ENCODE results near the gene MARCHF10.
"Not testable (repeated sequence)": the region's sequence is repeated elsewhere in the genome, so short reads cannot be mapped to it uniquely, and the experiment has no call there.

The MARCHF10 gene

GRCh38 chr17:62793919-62794665, 14.0 kb downstream of the MARCHF10 start:
- no peak for DNase-seq (ENCODE audit: low spot score)
- TF ChIP-seq CTCF (IDR thresholded peaks at IDR 0.05), result no peak
- H3K4me3 ChIP-seq, result no peak overlapping the region

DNA sequence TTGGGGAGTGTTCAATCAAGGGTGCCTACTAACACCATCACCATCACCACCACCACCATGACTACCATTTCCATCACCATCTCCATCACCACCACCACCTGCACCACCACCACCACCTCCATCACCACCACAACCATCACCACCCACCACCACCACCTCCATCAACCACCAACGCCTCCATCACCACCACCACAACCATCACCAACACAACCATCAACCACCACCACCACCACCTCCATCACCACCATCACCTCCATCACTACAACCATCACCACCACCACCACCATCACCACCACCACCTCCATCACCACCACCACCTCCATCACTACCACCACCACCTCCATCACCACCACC, 15.7 kb downstream of the MARCHF10 start:
- Histone ChIP-seq H3K27ac (no peak overlapping the region), H3K4me3 (no peak overlapping the region)
- no peak for DNase-seq (ENCODE audit: low spot score)
- TF ChIP-seq CTCF (IDR thresholded peaks at IDR 0.05), result no peak

More at GRCh38 chr17:62793919-62794665, 14.0 kb downstream of the MARCHF10 start:
- H3K27ac ChIP-seq, result no peak overlapping the region

DNA sequence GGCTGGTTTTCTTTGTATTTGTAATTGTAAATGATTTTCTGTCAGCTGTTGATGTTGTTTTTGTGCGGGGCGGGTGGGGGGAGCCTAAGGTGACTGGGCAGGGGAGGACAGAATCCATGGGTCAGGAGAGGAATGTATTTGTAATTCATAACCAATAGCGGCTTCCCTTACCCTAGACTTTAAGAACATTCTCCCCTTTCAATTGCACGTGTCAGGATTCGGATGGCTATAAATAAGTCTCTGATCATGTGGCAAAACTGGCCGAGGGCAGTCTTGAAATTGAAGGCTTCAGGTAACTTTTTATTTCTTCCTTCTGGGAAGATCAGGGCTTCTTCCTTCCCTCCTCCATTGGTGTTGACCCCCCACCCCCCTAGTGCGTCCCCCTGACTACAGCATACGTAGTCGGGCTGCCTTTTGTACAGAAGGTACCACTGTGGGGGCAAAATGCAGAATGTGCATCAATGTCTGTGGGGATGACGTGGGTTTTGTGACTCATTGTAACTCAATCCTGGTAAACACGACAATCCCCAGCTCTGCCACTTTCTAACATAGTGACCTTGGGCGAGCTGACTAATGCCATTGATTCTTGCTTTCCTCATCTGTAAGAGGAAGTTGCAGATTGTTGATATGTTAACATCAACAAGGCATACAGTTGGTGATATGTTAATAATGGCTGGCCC, 16.2 kb downstream of the MARCHF10 start:
- Histone ChIP-seq H3K4me3 (no peak overlapping the region), H3K27ac (no peak overlapping the region)
- TF ChIP-seq CTCF (IDR thresholded peaks at IDR 0.05), result no peak
- no peak for DNase-seq (ENCODE audit: low spot score)

- no peak for DNase-seq (ENCODE audit: low spot score)
- H3K4me3 ChIP-seq, result no peak overlapping the region
- no peak overlapping the region for H3K27ac ChIP-seq
- no peak for TF ChIP-seq CTCF (IDR thresholded peaks at IDR 0.05)
These were observed 16.8 kb downstream of the MARCHF10 start for GRCh38 chr17:62791235-62791734.

GRCh38 chr17:62790564-62790986, 17.5 kb downstream of the MARCHF10 start:
- no peak for TF ChIP-seq CTCF (IDR thresholded peaks at IDR 0.05)
- Histone ChIP-seq H3K27ac (no peak overlapping the region), H3K4me3 (no peak overlapping the region)
- DNase-seq (ENCODE audit: low spot score), result no peak

- DNase-seq (ENCODE audit: low spot score), result no peak
- Histone ChIP-seq H3K4me3 (no peak overlapping the region), H3K27ac (no peak overlapping the region)
- no peak for TF ChIP-seq CTCF (IDR thresholded peaks at IDR 0.05)
These were observed 20.7 kb downstream of the MARCHF10 start for GRCh38 chr17:62787366-62787765.

DNA sequence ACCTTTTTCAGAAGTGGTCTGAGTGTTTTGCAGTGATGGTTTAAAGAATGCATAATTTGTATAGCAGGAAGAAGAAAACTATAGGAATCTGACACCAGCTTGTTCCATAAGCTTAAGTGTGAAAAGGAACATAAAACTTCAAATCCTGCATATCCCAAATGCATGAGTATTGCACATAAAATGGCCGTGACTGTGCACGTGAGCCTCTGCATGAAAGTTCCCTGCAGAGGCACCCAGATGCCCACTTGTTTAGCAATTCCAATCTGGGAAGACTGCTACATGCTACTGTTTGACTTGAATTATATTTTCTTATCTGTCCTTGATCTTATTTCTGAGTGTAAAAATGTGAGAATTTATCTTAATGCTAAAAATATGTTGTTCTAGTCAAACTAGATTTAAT, 21.5 kb downstream of the MARCHF10 start:
- peak; percentile 8 for DNase-seq (ENCODE audit: low spot score)
- TF ChIP-seq CTCF (IDR thresholded peaks at IDR 0.05), result no peak
- H3K27ac ChIP-seq, result no peak overlapping the region
- no peak overlapping the region for H3K4me3 ChIP-seq

GRCh38 chr17:62785983-62786382, 22.1 kb downstream of the MARCHF10 start:
- H3K27ac ChIP-seq; DNase-seq (ENCODE audit: low spot score); H3K4me3 ChIP-seq: not testable (repeated sequence)
